ENCODE measurements around the gene KRTAP24-1. TPM values are rescaled to one million over a fixed set of nuclear protein-coding genes. Genes with fewer than 3 reads are reported as not detected.

Gene KRTAP24-1
- polyA plus RNA-seq, 1 of the 3 experiments (the other 2 are of a cell fraction), result not detected

GRCh38 chr21:30238168-30238567 is 44.6 kb downstream of the KRTAP24-1 start (continued):
- no peak for TF ChIP-seq REST (IDR thresholded peaks at IDR 0.05; ENCODE audit: low read depth, low read length)

GRCh38 chr21:30234643-30235042 is 48.1 kb downstream of the KRTAP24-1 start:
- H3K36me3 ChIP-seq (replicated peaks in 1 of 2; ENCODE audit: control insufficient read depth in 1 of 2, insufficient read depth in 2 of 2, low read length in 1 of 2), result no peaks in the 10 kb centered on the region
- H2AFZ ChIP-seq (ENCODE audit: low read depth), result no peak overlapping the region
- CTCF ChIA-PET, result no interaction called here
- H3K27me3 ChIP-seq (ENCODE audit: insufficient read depth), result 0 out of 2 replicates have a peak, but pooled peaks cover 3% of the 10 kb centered on the region
- WGBS (ENCODE audit: low lambda C conversion rate), result 3% methylated on average over 2 of the region's 2 CpGs
- H3K79me2 ChIP-seq (ENCODE audit: insufficient read depth), result no peaks in the 10 kb centered on the region
- TF ChIP-seq EZH2phosphoT487 (IDR thresholded peaks at IDR 0.05; ENCODE audit: borderline replicate concordance, low read depth), result no peak
- no peak for TF ChIP-seq FOXM1 (IDR thresholded peaks at IDR 0.05; ENCODE audit: low read depth)
- no peak for TF ChIP-seq GABPA (IDR thresholded peaks at IDR 0.05; ENCODE audit: low read depth)
- TF ChIP-seq POLR2AphosphoS5 (IDR thresholded peaks at IDR 0.05; ENCODE audit: low read depth, low read length), result no peak
- TF ChIP-seq MAX (IDR thresholded peaks at IDR 0.05; ENCODE audit: low read depth), result no peak
- no peak for TF ChIP-seq TAF1 (IDR thresholded peaks at IDR 0.05; ENCODE audit: borderline replicate concordance, low read depth, low read length)
- TF ChIP-seq PBX3 (IDR thresholded peaks at IDR 0.05), result no peak
- no peak for TF ChIP-seq RCOR1 (IDR thresholded peaks at IDR 0.05; ENCODE audit: low read length)
- no peak for TF ChIP-seq EP300 (IDR thresholded peaks at IDR 0.05; ENCODE audit: borderline replicate concordance in 1 of 2, low read depth in 1 of 2, low read length in 1 of 2)
- H3K4me2 ChIP-seq, result no peak overlapping the region
- POLR2A ChIA-PET, result no interaction called here
- no peaks in the 10 kb centered on the region for H4K20me1 ChIP-seq (ENCODE audit: insufficient read depth)
- H3K4me1 ChIP-seq (ENCODE audit: control insufficient read depth in 1 of 2, insufficient read depth in 2 of 2, low read depth in 1 of 2, low read length in 1 of 2), result no peaks in the 10 kb centered on the region
- no peaks in the 10 kb centered on the region for H3F3A ChIP-seq (replicated peaks; ENCODE audit: insufficient read depth)
- H3K9me2 ChIP-seq, result no peaks in the 10 kb centered on the region
- no peak overlapping the region for H3K9ac ChIP-seq
- H3K4me3 ChIP-seq (ENCODE audit: low read depth in 2 of 2, low read length in 1 of 2), result no peak overlapping the region
- DNase-seq, result no peak
- H3K9me3 ChIP-seq, result no peaks in the 10 kb centered on the region; the same call in 1 of the 2 replicates
- no peak overlapping the region for H3K27ac ChIP-seq (ENCODE audit: low read depth in 2 of 2, low read length in 1 of 2)

GRCh38 chr21:30234050-30234449 is 48.7 kb downstream of the KRTAP24-1 start:
- Histone ChIP-seq H4K20me1 (ENCODE audit: insufficient read depth) (no peaks in the 10 kb centered on the region), H3K4me1 (ENCODE audit: control insufficient read depth in 1 of 2, insufficient read depth in 2 of 2, low read depth in 1 of 2, low read length in 1 of 2) (no peaks in the 10 kb centered on the region), H3K9ac (no peak overlapping the region), H2AFZ (ENCODE audit: low read depth) (no peak overlapping the region), H3K4me3 (ENCODE audit: low read depth in 2 of 2, low read length in 1 of 2) (no peak overlapping the region), H3K4me2 (no peak overlapping the region), H3K9me3 (no peaks in the 10 kb centered on the region; the same call in 1 of the 2 replicates), H3K9me2 (no peaks in the 10 kb centered on the region), H3K36me3 (replicated peaks in 1 of 2; ENCODE audit: control insufficient read depth in 1 of 2, insufficient read depth in 2 of 2, low read length in 1 of 2) (no peaks in the 10 kb centered on the region), H3K79me2 (ENCODE audit: insufficient read depth) (no peaks in the 10 kb centered on the region), H3K27ac (ENCODE audit: low read depth in 2 of 2, low read length in 1 of 2) (no peak overlapping the region), H3K27me3 (ENCODE audit: insufficient read depth) (0 out of 2 replicates have a peak, but pooled peaks cover 5% of the 10 kb centered on the region), H3F3A (replicated peaks; ENCODE audit: insufficient read depth) (no peaks in the 10 kb centered on the region)
- no peak for DNase-seq
- WGBS (ENCODE audit: low lambda C conversion rate), result 0% methylated on average over 3 of the region's 3 CpGs
- ChIA-PET POLR2A (no interaction called here), CTCF (no interaction called here)
- no peak for TF ChIP-seq PBX3 (IDR thresholded peaks at IDR 0.05)
- no peak for TF ChIP-seq NRF1 (IDR thresholded peaks at IDR 0.05; ENCODE audit: low read depth, low read length)
- TF ChIP-seq FOSL2 (IDR thresholded peaks at IDR 0.05; ENCODE audit: borderline replicate concordance, low read depth), result no peak
- TF ChIP-seq MXI1 (IDR thresholded peaks at IDR 0.05; ENCODE audit: low read depth, low read length), result no peak
- no peak for TF ChIP-seq NFIC (IDR thresholded peaks at IDR 0.05; ENCODE audit: borderline replicate concordance)
- no peak for TF ChIP-seq POLR2AphosphoS5 (IDR thresholded peaks at IDR 0.05; ENCODE audit: low read depth, low read length)
- TF ChIP-seq RAD21 (IDR thresholded peaks at IDR 0.05; ENCODE audit: low read length), result no peak
- TF ChIP-seq SMC3 (IDR thresholded peaks at IDR 0.05; ENCODE audit: low read depth, low read length), result no peak
- TF ChIP-seq FOXJ3 (CRISPR knock-in tag; IDR thresholded peaks at IDR 0.05), result no peak
- no peak for TF ChIP-seq SIN3A (IDR thresholded peaks at IDR 0.05; ENCODE audit: borderline replicate concordance, low read depth, low read length)
- TF ChIP-seq YY1 (IDR thresholded peaks at IDR 0.05; ENCODE audit: low read depth), result no peak
